Sigmoid colon (tissue), 3 donors: ENCODE results near the gene VTCN1.

Experiments
- CTCF ChIP-seq, 4 experiments: fragments of 450-650 bp in 3 of 4; fragments of 200-600 bp in 1 of 4; IDR thresholded peaks; one replicate each; pipeline ENCODE4 v1.5.1; 2016 to 2019; ENCODE audit warnings: antibody characterized with exemption in 4 of 4, mild to moderate bottlenecking in 3 of 4, moderate library complexity in 2 of 4
- POLR2A ChIP-seq, 2 donors: fragments of 450-650 bp; IDR thresholded peaks; one replicate each; pipeline ENCODE4 v1.6.1; 2016; ENCODE audit warnings: antibody characterized with exemption in 2 of 2, mild to moderate bottlenecking in 2 of 2, moderate library complexity in 2 of 2

- TF ChIP-seq POLR2A (IDR thresholded peaks at IDR 0.05) (peak in 1 of 2 donors; percentile 32), CTCF (IDR thresholded peaks at IDR 0.05) (peak; percentile 58 to 68 (median 66))
Measured at GRCh38 chr1:117121589-117122329, 89.0 kb downstream of the VTCN1 start, which contains the start of gene TRIM45.
